ENCODE results near the gene MRPL36. TPM values are rescaled to one million over a fixed set of nuclear protein-coding genes. Genes with fewer than 3 reads are reported as not detected.
"Not testable (repeated sequence)": the region's sequence is repeated elsewhere in the genome, so short reads cannot be mapped to it uniquely, and the experiment has no call there.

MRPL36 gene
- total RNA-seq, 1 donor from 2014 or later, result 28.7 TPM

GRCh38 chr5:1824109-1824821 lies 24.6 kb upstream of the MRPL36 start:
- H3K36me3 ChIP-seq (ENCODE audit: control insufficient read depth in 3 of 3, insufficient read depth in 3 of 3, low read length in 3 of 3), result peaks cover 31 to 47% (median 35%) of the 10 kb centered on the region in 3 donors
- no peak overlapping the region for H3K27ac ChIP-seq (ENCODE audit: low read depth, low read length)

DNA sequence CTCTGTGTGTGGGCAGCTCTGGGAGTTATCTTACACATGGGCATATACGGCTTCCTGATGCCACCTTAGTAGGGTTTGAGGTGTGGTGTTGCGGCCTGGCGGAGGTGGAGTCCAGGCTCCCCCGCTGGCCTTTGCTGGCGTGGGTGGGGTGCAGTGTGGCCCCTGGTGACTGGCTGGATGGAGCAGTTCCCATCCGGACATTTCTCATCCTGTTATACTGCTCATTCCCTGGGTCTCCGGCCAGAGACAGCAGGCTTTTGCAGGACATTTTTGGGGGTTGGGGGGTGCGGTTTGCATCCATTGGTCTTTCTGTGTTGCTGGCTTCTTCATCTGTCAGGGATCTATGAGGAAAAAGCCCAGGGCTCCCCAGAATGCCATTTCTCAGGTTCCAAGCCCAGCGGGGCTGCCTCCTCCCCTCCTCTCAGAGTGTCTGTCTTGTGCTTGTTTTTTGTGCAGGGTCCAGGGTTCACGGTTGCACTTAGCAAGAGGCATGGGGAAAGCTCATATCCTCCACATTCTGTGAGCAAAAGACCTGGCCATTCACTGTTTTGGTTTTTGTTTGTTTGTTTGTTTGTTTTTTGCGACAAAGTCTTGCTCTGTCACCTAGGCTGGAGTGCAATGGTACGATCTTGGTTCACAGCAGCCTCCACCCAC lies 23.9 kb upstream of the MRPL36 start:
- Histone ChIP-seq H3K9me3 (ENCODE audit: control insufficient read depth in 3 of 3, low read length in 3 of 3) (no peaks in the 10 kb centered on the region), H3K9ac (ENCODE audit: low read depth in 1 of 3, low read length in 3 of 3) (no peak overlapping the region), H3K4me1 (ENCODE audit: control insufficient read depth in 3 of 3, insufficient read depth in 3 of 3, low read length in 3 of 3) (no peaks in the 10 kb centered on the region), H3K4me3 (ENCODE audit: low read length in 3 of 3) (no peak overlapping the region), H3K27me3 (ENCODE audit: control insufficient read depth in 3 of 3, insufficient read depth in 3 of 3, low read length in 3 of 3) (no peaks in the 10 kb centered on the region), H3K36me3 (ENCODE audit: control insufficient read depth in 3 of 3, insufficient read depth in 3 of 3, low read length in 3 of 3) (peaks cover 37 to 49% (median 41%) of the 10 kb centered on the region in 3 donors), H3K27ac (ENCODE audit: low read depth, low read length) (no peak overlapping the region)

More at GRCh38 chr5:1824109-1824821, 24.6 kb upstream of the MRPL36 start:
- H3K27me3 ChIP-seq (ENCODE audit: control insufficient read depth in 3 of 3, insufficient read depth in 3 of 3, low read length in 3 of 3), result no peaks in the 10 kb centered on the region
- H3K9ac ChIP-seq (ENCODE audit: low read depth in 1 of 3, low read length in 3 of 3), result no peak overlapping the region
- no peak overlapping the region for H3K4me3 ChIP-seq (ENCODE audit: low read length in 3 of 3)
- no peaks in the 10 kb centered on the region for H3K4me1 ChIP-seq (ENCODE audit: control insufficient read depth in 3 of 3, insufficient read depth in 3 of 3, low read length in 3 of 3)
- H3K9me3 ChIP-seq (ENCODE audit: control insufficient read depth in 3 of 3, low read length in 3 of 3), result no peaks in the 10 kb centered on the region

DNA sequence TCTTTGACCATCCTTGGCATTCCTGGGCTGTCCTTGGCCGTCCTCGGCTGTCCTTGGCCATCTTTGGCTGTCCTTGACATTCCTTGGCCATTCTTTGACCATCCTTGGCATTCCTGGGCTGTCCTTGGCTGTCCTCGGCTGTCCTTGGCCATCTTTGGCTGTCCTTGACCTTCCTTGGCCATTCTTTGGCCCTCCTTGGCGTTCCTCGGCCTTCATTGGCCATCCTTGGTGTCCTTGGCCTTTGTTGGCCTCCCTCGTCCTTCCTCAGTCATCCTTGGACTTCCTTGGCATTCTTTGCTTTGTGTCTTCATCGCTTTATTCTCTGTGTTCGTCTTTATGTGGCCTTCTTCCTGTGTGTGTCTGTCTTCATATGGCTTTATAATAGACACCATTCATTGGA lies 22.2 kb upstream of the MRPL36 start:
- Histone ChIP-seq H3K9me3 (ENCODE audit: control insufficient read depth in 3 of 3, low read length in 3 of 3) (no peaks in the 10 kb centered on the region), H3K4me3 (ENCODE audit: low read length in 3 of 3) (no peak overlapping the region), H3K36me3 (ENCODE audit: control insufficient read depth in 3 of 3, insufficient read depth in 3 of 3, low read length in 3 of 3) (peaks cover 53 to 57% (median 55%) of the 10 kb centered on the region in 3 donors), H3K4me1 (ENCODE audit: control insufficient read depth in 3 of 3, insufficient read depth in 3 of 3, low read length in 3 of 3) (no peaks in the 10 kb centered on the region), H3K27me3 (ENCODE audit: control insufficient read depth in 3 of 3, insufficient read depth in 3 of 3, low read length in 3 of 3) (no peaks in the 10 kb centered on the region), H3K27ac (ENCODE audit: low read depth, low read length) (no peak overlapping the region), H3K9ac (ENCODE audit: low read depth in 1 of 3, low read length in 3 of 3) (no peak overlapping the region)

DNA sequence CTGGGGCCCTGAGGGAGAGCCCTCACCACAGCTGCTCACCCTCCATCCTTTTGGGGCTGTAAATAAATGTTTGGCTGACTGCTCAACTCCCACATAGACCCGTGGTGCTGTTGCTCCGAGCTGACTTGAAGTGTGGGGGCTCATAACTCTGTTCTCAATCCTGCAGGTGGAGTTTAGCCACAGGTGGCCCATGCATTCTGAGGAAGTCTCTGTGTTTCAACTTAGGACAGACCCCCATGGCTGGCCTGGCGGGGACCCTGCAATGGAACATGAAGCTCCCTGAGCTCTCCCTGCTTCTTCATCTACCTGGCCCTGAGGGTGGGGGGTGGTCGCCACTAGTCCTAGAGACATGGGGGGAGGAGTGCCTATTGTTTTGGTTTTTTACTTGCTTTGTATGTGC lies 21.3 kb upstream of the MRPL36 start:
- Histone ChIP-seq H3K27ac (ENCODE audit: low read depth, low read length) (no peak overlapping the region), H3K9ac (ENCODE audit: low read depth in 1 of 3, low read length in 3 of 3) (no peak overlapping the region), H3K27me3 (ENCODE audit: control insufficient read depth in 3 of 3, insufficient read depth in 3 of 3, low read length in 3 of 3) (no peaks in the 10 kb centered on the region), H3K4me3 (ENCODE audit: low read length in 3 of 3) (no peak overlapping the region), H3K36me3 (ENCODE audit: control insufficient read depth in 3 of 3, insufficient read depth in 3 of 3, low read length in 3 of 3) (peaks cover 53 to 63% (median 59%) of the 10 kb centered on the region in 3 donors), H3K4me1 (ENCODE audit: control insufficient read depth in 3 of 3, insufficient read depth in 3 of 3, low read length in 3 of 3) (no peaks in the 10 kb centered on the region), H3K9me3 (ENCODE audit: control insufficient read depth in 3 of 3, low read length in 3 of 3) (no peaks in the 10 kb centered on the region)

- H3K36me3 ChIP-seq (ENCODE audit: control insufficient read depth in 3 of 3, insufficient read depth in 3 of 3, low read length in 3 of 3), result peaks cover 54 to 68% (median 64%) of the 10 kb centered on the region in 3 donors
- H3K27ac ChIP-seq (ENCODE audit: low read depth, low read length), result no peak overlapping the region
- no peaks in the 10 kb centered on the region for H3K27me3 ChIP-seq (ENCODE audit: control insufficient read depth in 3 of 3, insufficient read depth in 3 of 3, low read length in 3 of 3)
- H3K4me3 ChIP-seq (ENCODE audit: low read length in 3 of 3), result no peak overlapping the region
- no peaks in the 10 kb centered on the region for H3K9me3 ChIP-seq (ENCODE audit: control insufficient read depth in 3 of 3, low read length in 3 of 3)
- no peaks in the 10 kb centered on the region for H3K4me1 ChIP-seq (ENCODE audit: control insufficient read depth in 3 of 3, insufficient read depth in 3 of 3, low read length in 3 of 3)
- H3K9ac ChIP-seq (ENCODE audit: low read depth in 1 of 3, low read length in 3 of 3), result no peak overlapping the region
Measured at GRCh38 chr5:1820381-1820780, 20.7 kb upstream of the MRPL36 start.

DNA sequence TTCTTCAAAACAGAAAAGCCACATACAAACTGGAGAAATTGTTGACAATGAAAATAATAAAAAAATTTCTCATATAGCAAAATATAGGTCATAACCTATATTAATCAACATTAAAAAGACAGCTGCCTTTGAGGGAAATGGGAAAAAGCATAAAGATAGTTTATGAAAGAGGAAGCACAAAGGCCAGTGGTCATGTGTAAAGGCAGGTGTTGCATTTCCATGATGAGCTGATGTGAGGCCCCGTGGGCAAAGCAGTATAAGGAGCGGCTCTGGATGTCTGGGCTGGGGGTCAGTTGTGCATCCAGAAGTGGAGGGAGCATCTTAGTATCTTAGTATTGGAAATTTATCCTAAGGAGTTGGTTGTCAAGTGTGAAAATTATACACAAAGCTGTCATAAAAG lies 19.8 kb upstream of the MRPL36 start:
- Histone ChIP-seq H3K9ac (ENCODE audit: low read depth in 1 of 3, low read length in 3 of 3) (no peak overlapping the region), H3K27ac (ENCODE audit: low read depth, low read length) (no peak overlapping the region), H3K27me3 (ENCODE audit: control insufficient read depth in 3 of 3, insufficient read depth in 3 of 3, low read length in 3 of 3) (no peaks in the 10 kb centered on the region), H3K4me1 (ENCODE audit: control insufficient read depth in 3 of 3, insufficient read depth in 3 of 3, low read length in 3 of 3) (no peaks in the 10 kb centered on the region), H3K4me3 (ENCODE audit: low read length in 3 of 3) (no peak overlapping the region), H3K9me3 (ENCODE audit: control insufficient read depth in 3 of 3, low read length in 3 of 3) (no peaks in the 10 kb centered on the region), H3K36me3 (ENCODE audit: control insufficient read depth in 3 of 3, insufficient read depth in 3 of 3, low read length in 3 of 3) (peaks cover 61 to 75% (median 71%) of the 10 kb centered on the region in 3 donors)

GRCh38 chr5:1818784-1819183 lies 19.1 kb upstream of the MRPL36 start:
- no peak overlapping the region for H3K9ac ChIP-seq (ENCODE audit: low read depth in 1 of 3, low read length in 3 of 3)
- H3K4me1 ChIP-seq (ENCODE audit: control insufficient read depth in 3 of 3, insufficient read depth in 3 of 3, low read length in 3 of 3), result no peaks in the 10 kb centered on the region
- peaks cover 62 to 79% (median 75%) of the 10 kb centered on the region in 3 donors for H3K36me3 ChIP-seq (ENCODE audit: control insufficient read depth in 3 of 3, insufficient read depth in 3 of 3, low read length in 3 of 3)
- H3K9me3 ChIP-seq (ENCODE audit: control insufficient read depth in 3 of 3, low read length in 3 of 3), result no peaks in the 10 kb centered on the region
- H3K27me3 ChIP-seq (ENCODE audit: control insufficient read depth in 3 of 3, insufficient read depth in 3 of 3, low read length in 3 of 3), result no peaks in the 10 kb centered on the region
- no peak overlapping the region for H3K4me3 ChIP-seq (ENCODE audit: low read length in 3 of 3)
- no peak overlapping the region for H3K27ac ChIP-seq (ENCODE audit: low read depth, low read length)

GRCh38 chr5:1817261-1818043 lies 17.8 kb upstream of the MRPL36 start:
- no peaks in the 10 kb centered on the region for H3K9me3 ChIP-seq (ENCODE audit: control insufficient read depth in 3 of 3, low read length in 3 of 3)
- no peaks in the 10 kb centered on the region for H3K4me1 ChIP-seq (ENCODE audit: control insufficient read depth in 3 of 3, insufficient read depth in 3 of 3, low read length in 3 of 3)
- H3K27ac ChIP-seq (ENCODE audit: low read depth, low read length), result no peak overlapping the region
- peaks cover 62 to 81% (median 80%) of the 10 kb centered on the region in 3 donors for H3K36me3 ChIP-seq (ENCODE audit: control insufficient read depth in 3 of 3, insufficient read depth in 3 of 3, low read length in 3 of 3)
- H3K9ac ChIP-seq (ENCODE audit: low read depth in 1 of 3, low read length in 3 of 3), result no peak overlapping the region
- no peak overlapping the region for H3K4me3 ChIP-seq (ENCODE audit: low read length in 3 of 3)
- no peaks in the 10 kb centered on the region for H3K27me3 ChIP-seq (ENCODE audit: control insufficient read depth in 3 of 3, insufficient read depth in 3 of 3, low read length in 3 of 3)

DNA sequence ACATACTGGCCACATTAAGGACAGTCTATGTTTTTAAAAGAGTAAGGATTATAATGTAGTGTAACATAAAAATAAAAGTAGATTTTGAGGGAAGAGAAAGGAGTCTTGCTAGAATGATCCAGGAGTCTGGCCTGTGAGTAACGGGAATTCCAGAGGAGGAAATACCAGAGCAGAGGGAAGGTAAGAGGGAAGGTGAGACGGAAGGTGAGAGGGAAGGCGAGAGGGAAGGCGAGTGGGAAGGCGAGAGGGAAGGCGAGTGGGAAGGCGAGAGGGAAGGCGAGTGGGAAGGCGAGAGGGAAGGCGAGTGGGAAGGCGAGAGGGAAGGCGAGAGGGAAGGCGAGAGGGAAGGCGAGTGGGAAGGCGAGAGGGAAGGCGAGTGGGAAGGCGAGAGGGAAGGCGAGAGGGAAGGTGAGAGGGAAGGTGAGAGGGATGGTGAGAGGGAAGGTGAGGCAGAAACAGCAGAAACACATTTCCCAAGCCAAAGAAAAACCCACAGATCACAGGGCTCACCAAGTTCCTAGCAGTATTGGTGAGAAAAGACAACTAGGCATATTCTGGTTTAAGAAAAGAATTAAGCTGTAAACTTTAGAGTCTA lies 17.0 kb upstream of the MRPL36 start:
- H3K27me3 ChIP-seq (ENCODE audit: control insufficient read depth in 3 of 3, insufficient read depth in 3 of 3, low read length in 3 of 3); H3K4me3 ChIP-seq (ENCODE audit: low read length in 3 of 3); H3K27ac ChIP-seq (ENCODE audit: low read depth, low read length); H3K9ac ChIP-seq (ENCODE audit: low read depth in 1 of 3, low read length in 3 of 3); H3K4me1 ChIP-seq (ENCODE audit: control insufficient read depth in 3 of 3, insufficient read depth in 3 of 3, low read length in 3 of 3); H3K9me3 ChIP-seq (ENCODE audit: control insufficient read depth in 3 of 3, low read length in 3 of 3): not testable (repeated sequence)
- peaks cover 59 to 82% (median 77%) of the 10 kb centered on the region in 3 donors for H3K36me3 ChIP-seq (ENCODE audit: control insufficient read depth in 3 of 3, insufficient read depth in 3 of 3, low read length in 3 of 3)
